ENCODE measurements around the gene VGF.
"Not testable (repeated sequence)": the region's sequence is repeated elsewhere in the genome, so short reads cannot be mapped to it uniquely, and the experiment has no call there.

VGF gene

DNA sequence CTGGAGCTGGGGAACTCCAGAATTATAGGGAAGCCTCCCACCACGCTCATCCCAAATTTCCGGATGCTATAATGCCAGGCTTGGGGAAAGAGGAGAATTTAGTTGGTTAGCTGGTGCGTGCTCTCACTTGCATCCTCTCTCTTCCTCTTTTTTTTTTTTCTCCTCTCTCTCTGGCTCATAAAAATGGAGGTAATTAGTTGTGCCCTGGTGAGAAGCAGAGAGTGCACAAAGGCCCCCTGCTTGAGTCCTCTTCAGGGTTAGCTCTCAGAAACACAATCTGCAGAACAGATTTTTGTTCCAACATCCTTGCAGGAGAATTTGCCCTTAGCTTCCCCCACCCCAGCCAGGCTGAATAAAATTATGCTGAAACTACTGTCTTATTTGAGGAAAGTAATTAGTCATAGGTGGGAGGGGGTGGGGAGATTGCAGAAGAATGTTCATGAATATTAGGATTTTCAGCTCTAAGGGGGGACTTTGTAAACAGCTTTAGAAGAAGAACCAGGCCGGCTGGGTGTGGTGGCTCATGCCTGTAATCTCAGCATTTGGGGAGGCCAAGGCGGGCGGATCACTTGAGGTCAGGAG is 30.9 kb downstream of the VGF start:
- DNase-seq (ENCODE audit: low read depth) = no peak

DNA sequence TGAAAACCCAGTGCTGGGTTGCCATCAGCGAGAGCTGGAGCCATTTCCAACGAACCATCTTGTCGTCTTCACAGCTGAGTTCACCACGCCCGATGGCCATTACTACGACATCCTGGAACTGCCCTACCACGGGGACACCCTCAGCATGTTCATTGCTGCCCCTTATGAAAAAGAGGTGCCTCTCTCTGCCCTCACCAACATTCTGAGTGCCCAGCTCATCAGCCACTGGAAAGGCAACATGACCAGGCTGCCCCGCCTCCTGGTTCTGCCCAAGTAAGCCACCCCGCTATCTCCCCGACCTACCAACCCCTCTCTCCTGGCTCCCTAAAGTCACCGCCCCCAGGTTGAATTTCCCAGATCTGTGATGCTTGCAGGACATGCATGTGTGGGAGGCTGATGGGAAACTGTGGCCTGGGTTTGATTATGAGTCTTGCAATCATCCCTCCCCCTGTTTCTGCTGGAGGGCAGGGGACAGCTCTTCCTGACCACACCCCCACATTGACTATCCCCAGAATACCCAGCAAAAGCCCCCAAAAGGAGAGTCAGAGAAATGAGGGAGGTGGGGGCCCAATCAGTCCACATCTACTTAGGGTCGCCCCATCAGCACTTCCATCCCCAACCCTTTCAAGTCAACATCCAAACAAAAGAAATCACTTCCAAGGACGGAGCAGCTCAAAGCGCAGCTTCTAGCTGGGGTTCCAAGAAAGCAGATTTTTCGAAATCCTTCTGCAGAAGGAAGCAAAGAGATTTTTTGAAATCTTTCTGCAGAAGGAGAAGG is 31.6 kb downstream of the VGF start:
- DNase-seq (ENCODE audit: low read depth) = no peak

DNA sequence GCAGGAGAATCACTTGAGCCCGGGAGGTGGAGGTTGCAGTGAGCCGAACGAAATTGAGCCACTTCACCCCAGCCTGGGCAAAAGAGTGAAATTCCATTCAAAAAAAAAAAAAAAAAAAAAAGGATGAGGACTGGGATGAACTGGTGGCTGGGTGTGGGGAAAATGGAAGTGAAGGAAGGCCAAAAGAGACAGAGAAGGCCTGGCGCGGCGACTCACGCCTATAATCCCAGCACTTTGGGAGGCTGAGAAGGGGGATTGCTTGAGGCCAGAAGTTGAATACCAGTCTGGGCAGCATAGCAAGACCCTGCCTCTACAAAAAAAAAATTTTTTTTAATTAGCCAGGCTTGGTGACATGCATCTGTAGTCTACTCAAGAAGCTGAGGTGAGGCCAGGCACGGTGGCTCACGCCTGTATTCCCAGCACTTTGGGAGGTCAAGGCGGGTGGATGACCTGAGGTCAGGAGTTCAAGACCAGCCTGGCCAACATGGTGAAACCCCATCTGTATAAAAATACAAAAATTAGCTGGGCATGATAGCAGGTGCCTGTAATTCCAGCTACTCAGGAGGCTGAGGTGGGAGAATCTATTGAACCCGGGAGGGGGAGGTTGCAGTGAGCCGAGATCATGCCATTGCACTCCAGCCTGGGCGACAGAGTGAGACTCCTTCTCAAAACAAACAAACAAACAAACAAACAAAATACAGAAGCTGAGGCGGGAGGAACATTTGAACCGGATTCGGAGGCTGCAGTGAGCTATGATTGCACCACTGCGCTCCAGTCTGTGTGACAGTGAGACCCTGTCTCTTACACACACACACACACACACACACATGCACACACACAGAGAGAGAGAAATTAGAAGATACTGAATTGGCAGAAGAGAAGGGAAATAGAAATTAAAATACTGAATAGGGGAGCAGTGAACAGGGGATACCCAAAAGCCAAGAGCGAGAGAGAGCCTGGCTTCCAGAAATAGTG is 32.5 kb downstream of the VGF start:
- not testable (repeated sequence) for DNase-seq (ENCODE audit: low read depth)

DNA sequence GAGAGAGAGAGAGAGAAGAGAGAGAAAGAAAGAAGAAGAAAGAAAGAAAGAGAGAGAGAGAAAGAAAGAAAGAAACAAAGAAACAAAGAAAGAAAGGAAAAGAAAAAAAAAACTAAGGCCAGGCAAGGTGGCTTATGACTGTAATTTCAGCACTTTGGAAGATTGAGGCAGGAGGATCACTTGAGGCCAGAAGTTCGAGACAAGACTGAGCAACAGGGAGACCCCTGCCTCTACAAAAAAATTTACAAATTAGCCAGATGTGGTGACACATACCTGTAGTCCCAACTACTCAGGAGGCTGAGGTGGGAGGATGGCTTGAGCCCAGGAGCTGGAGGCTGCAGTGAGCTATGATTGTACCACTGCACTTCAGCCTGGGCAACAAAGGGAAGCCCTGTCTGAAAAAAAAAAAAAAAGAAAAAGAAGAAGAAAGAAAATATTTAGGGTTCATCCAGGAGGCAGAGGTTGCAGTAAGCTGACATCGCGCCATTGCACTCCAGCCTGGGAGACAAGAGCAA is 35.7 kb downstream of the VGF start:
- no peak for DNase-seq (ENCODE audit: low read depth)

DNA sequence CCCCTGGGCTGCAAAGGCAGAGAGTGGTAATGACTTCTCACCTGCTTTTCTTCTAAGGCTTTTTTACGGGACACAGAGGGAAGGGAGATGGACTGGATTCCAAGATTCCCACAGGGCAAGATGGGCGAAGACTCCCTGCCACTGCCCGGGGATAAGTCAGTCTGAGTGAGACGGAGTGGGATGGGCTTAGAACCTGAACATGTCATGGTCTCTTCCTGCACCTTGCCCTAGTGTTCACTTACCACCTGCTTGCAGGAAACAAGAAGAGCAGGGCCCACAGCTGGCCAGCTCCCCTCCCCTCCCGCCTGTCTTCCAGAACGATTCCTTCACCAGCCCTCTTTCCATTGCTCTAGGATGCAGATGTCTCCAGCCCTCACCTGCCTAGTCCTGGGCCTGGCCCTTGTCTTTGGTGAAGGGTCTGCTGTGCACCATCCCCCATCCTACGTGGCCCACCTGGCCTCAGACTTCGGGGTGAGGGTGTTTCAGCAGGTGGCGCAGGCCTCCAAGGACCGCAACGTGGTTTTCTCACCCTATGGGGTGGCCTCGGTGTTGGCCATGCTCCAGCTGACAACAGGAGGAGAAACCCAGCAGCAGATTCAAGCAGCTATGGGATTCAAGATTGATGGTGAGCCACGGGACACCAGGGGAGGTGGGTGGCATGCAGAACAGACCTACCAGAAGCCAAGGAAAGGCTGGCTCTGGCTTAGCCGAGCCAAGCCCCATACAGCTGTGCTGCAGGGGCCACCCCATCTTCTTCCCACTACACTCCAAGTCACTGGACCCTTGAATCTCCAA is 37.1 kb downstream of the VGF start:
- no peak for DNase-seq (ENCODE audit: low read depth)

DNA sequence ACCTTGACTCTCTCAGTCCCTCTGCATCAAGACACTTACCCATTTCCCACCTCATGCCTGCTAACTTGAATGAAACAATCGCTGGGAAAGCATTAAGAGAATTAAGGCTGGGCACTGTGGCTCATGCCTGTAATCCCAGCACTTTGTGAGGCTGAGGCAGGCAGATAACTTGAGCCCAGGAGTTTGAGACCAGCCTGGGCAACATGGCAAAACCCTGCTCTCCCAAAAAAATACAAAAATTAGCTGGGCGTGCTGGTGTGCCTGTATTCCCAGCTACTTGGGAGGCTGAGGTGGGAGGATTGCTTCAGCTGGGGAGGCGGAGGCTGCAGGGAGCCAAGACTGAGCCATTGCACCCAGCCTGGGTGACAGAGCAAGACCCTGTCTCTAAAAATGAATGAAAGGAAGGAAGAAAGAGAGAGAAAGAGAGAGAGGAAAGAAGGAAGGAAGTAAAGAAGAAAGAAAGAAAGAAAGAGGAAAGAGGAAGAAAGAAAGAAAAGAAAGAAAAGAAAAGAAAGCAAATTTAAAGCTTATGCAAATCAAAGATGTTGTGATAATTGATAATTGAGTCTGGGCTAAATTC is 37.8 kb downstream of the VGF start:
- DNase-seq (ENCODE audit: low read depth) = no peak

DNA sequence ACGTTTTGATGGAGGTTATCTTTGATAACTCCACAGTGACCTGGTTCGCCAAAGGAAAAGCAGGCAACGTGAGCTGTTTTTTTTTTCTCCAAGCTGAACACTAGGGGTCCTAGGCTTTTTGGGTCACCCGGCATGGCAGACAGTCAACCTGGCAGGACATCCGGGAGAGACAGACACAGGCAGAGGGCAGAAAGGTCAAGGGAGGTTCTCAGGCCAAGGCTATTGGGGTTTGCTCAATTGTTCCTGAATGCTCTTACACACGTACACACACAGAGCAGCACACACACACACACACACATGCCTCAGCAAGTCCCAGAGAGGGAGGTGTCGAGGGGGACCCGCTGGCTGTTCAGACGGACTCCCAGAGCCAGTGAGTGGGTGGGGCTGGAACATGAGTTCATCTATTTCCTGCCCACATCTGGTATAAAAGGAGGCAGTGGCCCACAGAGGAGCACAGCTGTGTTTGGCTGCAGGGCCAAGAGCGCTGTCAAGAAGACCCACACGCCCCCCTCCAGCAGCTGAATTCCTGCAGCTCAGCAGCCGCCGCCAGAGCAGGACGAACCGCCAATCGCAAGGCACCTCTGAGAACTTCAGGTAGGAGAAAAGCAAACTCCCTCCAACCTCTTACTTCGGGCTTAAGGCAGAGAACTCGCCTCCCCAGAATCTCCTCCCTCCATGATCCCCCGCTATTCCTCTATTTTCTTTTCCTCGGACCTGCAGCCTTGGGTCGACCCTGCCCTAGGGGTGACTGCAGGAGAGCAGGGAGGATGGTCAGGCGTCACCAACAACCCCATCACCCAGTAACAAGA is 38.5 kb downstream of the VGF start, which contains the start of gene SERPINE1:
SERPINE1 (plus strand) TSS at position 454 of the 809 bp plus-strand sequence. CDS start 1,290 bp downstream, outside the sequence.
- DNase-seq (ENCODE audit: low read depth) = peak; percentile 23

DNA sequence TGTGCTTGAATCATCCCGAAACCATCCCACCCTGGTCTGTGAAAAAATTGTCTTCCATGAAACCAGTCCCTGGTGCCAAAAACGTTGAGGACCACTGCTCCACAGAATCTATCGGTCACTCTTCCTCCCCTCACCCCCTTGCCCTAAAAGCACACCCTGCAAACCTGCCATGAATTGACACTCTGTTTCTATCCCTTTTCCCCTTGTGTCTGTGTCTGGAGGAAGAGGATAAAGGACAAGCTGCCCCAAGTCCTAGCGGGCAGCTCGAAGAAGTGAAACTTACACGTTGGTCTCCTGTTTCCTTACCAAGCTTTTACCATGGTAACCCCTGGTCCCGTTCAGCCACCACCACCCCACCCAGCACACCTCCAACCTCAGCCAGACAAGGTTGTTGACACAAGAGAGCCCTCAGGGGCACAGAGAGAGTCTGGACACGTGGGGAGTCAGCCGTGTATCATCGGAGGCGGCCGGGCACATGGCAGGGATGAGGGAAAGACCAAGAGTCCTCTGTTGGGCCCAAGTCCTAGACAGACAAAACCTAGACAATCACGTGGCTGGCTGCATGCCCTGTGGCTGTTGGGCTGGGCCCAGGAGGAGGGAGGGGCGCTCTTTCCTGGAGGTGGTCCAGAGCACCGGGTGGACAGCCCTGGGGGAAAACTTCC is 39.2 kb downstream of the VGF start:
- no peak for DNase-seq (ENCODE audit: low read depth)

DNA sequence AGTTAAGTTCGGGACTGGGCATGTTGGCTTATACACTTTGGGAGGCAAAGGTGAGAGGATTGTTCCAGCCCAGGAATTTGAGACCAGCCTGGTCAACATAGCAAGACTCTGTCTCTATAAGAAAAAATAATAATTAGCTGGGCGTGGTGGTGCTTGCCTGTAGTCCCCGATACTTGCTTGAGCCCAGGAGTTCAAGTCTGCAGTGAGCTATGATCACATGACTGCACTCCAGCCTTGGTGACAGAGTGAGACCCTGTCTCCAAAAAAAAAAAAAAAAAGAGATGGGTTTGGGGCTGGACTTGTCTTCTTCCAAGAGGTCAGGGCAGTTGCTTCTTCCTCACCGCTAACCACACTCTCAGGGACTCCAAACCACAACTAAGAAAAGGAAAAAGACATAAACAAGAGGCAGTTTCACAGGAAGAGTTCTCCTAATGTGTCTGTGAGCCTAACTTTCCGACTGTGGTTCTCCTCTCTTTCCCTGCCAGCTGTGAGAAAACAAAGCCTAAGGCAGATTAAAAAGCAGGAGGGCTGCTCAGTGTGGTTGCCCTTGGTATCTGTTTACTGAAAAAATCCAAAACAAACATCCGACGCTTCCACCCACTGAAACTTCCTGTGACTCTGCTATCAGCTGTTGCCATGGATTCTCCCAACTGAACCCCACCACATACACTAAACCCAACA is 40.9 kb downstream of the VGF start:
- DNase-seq (ENCODE audit: low read depth) = no peak

DNA sequence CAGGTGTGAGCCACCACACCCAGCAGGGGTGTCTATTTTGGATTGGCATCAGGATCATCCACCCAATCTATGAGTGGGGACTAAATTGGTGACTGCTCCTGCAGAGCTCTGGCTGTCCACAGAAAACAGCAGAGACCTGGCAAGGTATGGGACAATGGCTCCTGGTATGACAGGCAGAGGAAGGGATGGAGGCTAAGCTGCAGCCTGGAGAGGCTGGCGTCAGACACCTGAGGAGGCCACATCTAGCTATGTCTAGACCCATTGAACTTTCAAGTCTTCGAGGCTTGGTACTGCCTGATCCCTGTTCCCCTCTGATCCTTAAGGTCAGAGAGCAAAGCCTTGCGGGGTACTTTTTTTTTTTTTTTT is 41.7 kb downstream of the VGF start:
- DNase-seq (ENCODE audit: low read depth) = no peak

DNA sequence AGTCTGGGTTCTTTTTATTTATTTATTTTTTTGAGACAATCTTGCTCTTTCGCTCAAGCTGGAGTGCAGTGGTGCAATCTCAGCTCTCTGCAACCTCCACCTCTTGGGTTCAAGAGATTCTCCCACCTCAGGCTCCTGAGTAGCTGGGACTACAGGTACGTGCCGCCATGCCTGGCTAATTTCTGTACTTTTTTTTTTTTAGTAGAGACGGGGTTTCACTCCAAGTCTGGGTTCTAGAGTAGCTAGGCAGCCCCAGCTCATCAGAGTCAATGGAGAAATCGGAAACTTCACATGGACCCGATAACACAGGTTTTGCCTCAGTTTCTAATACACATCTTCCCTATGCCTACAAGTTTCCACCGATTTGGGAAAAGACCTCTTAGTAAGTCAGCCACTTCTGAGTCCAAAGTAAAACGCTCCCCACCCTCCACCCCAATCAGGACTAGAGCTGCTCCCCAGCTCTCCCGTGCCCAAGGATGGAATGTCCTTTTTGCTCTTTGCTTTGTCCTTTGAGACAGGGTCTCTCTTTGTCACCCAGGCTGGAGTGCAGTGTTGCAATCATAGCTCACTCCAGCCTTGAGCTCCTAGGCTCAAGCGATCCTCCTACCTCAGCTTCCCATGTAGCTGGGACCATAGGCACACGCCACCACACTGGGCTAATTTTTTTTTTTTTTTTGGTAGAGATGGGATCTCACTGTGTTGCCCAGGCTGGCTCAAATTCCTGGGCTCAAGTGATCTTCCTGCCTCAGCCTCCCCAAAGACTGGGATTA is 42.3 kb downstream of the VGF start:
- DNase-seq (ENCODE audit: low read depth) = no peak

DNA sequence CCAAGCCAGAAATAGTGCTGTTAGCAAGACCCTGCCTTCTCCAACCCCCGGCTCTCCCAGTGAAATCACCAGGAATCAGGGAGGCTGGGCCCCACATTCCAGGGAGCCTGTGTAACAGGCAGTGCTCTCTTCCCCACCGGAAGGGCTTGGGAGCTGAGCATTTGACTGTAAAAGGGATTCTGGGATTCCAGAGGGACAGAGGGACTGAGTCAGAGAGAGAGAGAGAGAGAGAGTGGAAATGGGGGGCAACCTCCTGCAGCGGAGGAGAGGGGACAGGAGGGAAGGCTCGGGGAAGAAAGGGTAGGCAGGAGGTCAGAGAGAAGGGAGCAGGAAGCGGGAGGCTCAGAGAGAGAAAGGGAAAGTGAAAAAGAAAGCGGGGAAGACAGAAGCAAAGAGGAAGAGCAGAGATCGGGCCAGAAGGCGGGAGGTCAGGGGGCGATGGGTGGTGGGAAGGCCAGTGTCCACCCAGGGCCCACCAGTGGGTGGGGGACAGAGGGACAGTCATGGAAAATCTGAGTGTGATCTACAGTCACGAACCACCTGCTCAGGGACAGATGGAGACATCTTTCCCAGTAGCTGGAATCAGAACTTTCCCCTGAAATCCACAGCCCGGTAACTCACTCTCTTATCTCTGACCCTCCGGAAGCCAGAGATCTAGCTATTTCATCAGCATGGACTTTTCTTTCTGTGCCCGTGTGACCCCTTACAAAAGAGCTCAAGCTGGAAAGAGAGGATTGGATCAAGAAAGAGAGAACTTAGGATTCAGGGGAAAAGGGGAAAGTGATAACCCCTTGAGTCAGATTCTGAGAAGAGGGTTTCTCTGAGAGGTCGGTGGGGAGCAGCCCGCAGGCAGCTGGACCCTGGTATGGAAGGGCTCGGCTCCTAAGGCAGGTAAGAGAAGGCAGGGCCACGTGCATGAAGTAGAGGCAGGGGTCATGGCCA is 43.1 kb downstream of the VGF start:
- DNase-seq (ENCODE audit: low read depth) = no peak

DNA sequence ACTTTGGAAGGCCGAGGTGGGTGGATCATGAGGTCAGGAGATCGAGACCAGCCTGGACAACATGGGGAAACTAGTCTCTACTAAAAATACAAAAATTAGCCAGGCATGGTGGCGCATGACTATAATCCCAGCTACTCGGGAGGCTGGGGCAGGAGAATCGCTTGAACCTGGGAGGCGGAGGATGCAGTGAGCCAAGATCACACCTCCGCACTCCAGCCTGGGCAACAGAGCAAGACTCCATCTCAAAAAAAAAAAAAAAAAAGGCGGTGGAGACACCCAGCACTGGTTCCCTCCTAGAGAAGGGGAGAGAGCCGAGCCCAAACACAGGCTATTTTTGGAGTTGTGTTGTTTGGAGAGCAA is 43.8 kb downstream of the VGF start:
- DNase-seq (ENCODE audit: low read depth) = not testable (repeated sequence)

DNA sequence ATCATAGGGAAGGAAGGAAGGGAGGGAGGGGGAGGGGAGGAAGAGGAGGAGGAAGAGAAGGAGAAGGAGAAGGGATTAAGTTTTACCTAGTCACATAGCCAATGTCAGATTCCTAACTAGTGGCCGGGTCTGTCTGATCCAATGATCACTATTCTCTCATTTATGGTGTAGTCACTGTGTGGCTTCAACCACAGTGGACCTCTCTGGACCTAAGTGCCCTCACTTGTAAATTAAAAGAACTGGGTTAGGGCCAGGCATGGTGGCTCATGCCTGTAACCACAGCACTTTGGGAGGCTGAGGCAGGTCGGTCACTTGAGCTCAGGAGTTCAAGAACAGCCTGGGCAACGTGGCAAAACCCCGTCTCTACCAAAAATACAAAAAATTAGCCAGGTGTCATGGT is 45.1 kb downstream of the VGF start:
- DNase-seq (ENCODE audit: low read depth) = no peak

DNA sequence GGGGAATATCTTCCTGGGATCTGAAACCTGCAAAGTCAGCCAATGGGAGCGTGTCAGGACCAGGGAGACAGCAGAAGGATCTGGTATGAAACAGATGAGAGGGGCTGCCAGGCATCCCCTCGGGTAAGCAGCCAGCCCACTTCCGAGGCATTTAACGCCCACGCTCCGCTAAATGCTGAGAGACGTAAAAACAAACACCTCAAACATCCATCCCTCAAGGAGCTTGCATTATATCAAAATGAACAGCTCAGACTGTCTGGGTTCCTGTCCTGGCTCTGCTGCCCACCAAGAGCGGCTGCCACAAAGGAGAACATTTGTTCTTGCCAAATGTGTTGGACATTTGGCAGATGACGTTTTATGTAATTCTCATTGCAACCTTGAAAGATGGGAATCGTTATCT is 45.5 kb downstream of the VGF start:
- DNase-seq (ENCODE audit: low read depth) = no peak

DNA sequence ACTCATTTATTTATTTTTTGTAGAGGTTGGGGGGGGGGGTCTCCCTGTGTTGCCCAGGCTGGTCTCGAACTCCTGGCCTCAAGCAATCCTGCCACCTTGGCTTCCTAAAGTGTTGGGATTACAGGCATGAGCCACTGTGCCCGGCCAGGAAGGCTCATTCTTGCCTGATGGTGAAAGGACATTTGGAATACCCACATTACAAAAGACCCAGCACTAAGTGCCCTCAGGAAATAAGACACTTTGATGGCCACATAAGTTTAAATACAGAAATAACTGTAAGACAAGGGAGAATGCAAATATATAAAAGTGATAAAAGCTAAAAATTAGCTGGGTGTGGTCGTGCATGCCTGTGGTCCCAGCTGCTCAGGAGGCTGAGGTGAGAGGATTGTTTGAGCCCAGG is 46.5 kb downstream of the VGF start:
- no peak for DNase-seq (ENCODE audit: low read depth)

DNA sequence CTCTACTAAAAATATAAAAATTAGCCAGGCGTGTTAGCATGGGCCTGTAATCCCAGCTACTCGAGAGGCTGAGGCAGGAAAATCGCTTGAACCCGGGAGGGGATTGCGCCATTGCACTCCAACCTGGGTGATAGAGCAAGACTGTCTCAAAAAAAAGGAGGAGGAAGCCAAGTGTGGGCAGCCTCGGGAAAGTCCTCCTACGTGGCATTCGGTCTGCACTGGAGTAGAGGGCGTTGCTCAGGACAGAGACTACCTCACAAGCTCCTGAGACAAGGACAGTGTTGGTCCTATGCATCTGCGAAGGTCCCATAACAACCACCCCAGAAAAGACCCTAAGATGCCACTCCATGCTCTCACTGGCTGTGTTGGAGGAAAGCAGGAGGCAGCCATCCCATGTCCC is 48.5 kb downstream of the VGF start:
- no peak for DNase-seq (ENCODE audit: low read depth)

Measured in stimulated activated CD4-positive, alpha-beta T cell treated with anti-CD3 and anti-CD28 coated beads, Interleukin-2, amount 100 ng/mL, for 4 hours (primary cell).